ENCODE results near the gene NOXO1. TPM values are rescaled to one million over a fixed set of nuclear protein-coding genes. Genes with fewer than 3 reads are reported as not detected.

The NOXO1 gene
- total RNA-seq: not detected

- DNase-seq (ENCODE audit: low read depth in 2 of 3, low spot score in 2 of 3): no peak
These were observed at the start of gene NOXO1 for GRCh38 chr16:1981398-1981836. TSS of gene NOXO1 (minus strand) at chr16:1981469. CDS start at chr16:1981179, 290 bp downstream.

GRCh38 chr16:2030036-2030435, 48.8 kb upstream of the NOXO1 start:
- DNase-seq (ENCODE audit: low read depth in 2 of 3, low spot score in 2 of 3): no peak

- no peak for DNase-seq (ENCODE audit: low read depth in 2 of 3, low spot score in 2 of 3)
These were observed 48.1 kb upstream of the NOXO1 start for GRCh38 chr16:2029350-2029749.

GRCh38 chr16:2028620-2029220, 47.5 kb upstream of the NOXO1 start:
- no peak for DNase-seq (ENCODE audit: low read depth in 2 of 3, low spot score in 2 of 3)

- DNase-seq (ENCODE audit: low read depth in 2 of 3, low spot score in 2 of 3): no peak
These were observed 46.9 kb upstream of the NOXO1 start for GRCh38 chr16:2028146-2028545.

GRCh38 chr16:2027024-2028010, 46.0 kb upstream of the NOXO1 start:
- no peak for DNase-seq (ENCODE audit: low read depth in 2 of 3, low spot score in 2 of 3)

- no peak for DNase-seq (ENCODE audit: low read depth in 2 of 3, low spot score in 2 of 3)
These were observed 45.3 kb upstream of the NOXO1 start, which contains the start of gene NHERF2 for GRCh38 chr16:2026461-2027023. TSS of gene NHERF2 (plus strand) at chr16:2026902. CDS start at chr16:2027006, 104 bp downstream.

- DNase-seq (ENCODE audit: low read depth in 2 of 3, low spot score in 2 of 3): no peak
These were observed 44.7 kb upstream of the NOXO1 start for GRCh38 chr16:2025878-2026460.

- no peak for DNase-seq (ENCODE audit: low read depth in 2 of 3, low spot score in 2 of 3)
These were observed 44.0 kb upstream of the NOXO1 start for GRCh38 chr16:2025251-2025650.

- no peak for DNase-seq (ENCODE audit: low read depth in 2 of 3, low spot score in 2 of 3)
These were observed 42.8 kb upstream of the NOXO1 start for GRCh38 chr16:2024032-2024420.

- DNase-seq (ENCODE audit: low read depth in 2 of 3, low spot score in 2 of 3): peak; percentile 90 to 95 (median 94)
These were observed 42.1 kb upstream of the NOXO1 start for GRCh38 chr16:2023092-2024031.

- no peak for DNase-seq (ENCODE audit: low read depth in 2 of 3, low spot score in 2 of 3)
These were observed 41.4 kb upstream of the NOXO1 start for GRCh38 chr16:2022723-2023091.

- DNase-seq (ENCODE audit: low read depth in 2 of 3, low spot score in 2 of 3): peak in 1 of 3 donors; percentile 49
These were observed 38.9 kb upstream of the NOXO1 start for GRCh38 chr16:2019921-2020831.

GRCh38 chr16:2019518-2019920, 38.2 kb upstream of the NOXO1 start, which contains the start of gene NPW:
TSS of gene NPW (plus strand) at chr16:2019785.
- peak in 2 of 3 donors; percentile 57 to 67 for DNase-seq (ENCODE audit: low read depth in 2 of 3, low spot score in 2 of 3)

GRCh38 chr16:2016407-2016922, 35.2 kb upstream of the NOXO1 start:
- no peak for DNase-seq (ENCODE audit: low read depth in 2 of 3, low spot score in 2 of 3)

- DNase-seq (ENCODE audit: low read depth in 2 of 3, low spot score in 2 of 3): no peak
These were observed 34.6 kb upstream of the NOXO1 start for GRCh38 chr16:2015947-2016208.

GRCh38 chr16:2015117-2015946, 34.1 kb upstream of the NOXO1 start:
- no peak for DNase-seq (ENCODE audit: low read depth in 2 of 3, low spot score in 2 of 3)

GRCh38 chr16:2013527-2013926, 32.3 kb upstream of the NOXO1 start:
- DNase-seq (ENCODE audit: low read depth in 2 of 3, low spot score in 2 of 3): no peak

All from hematopoietic multipotent progenitor cell (in vitro differentiated cells).